Kidney (tissue), 14 donors: ENCODE results near the gene PYROXD2. TPM values are rescaled to one million over a fixed set of nuclear protein-coding genes. Genes with fewer than 3 reads are reported as not detected.
"Not testable (repeated sequence)": the region's sequence is repeated elsewhere in the genome, so short reads cannot be mapped to it uniquely, and the experiment has no call there.

Experiments used
- DNase-seq, 5 donors: peaks; one replicate each; pipeline ENCODE4 v3.0.0-alpha.2; 2013 to 2020
- FAIRE-seq: peaks from 2 replicates; lab custom pipeline; 2012; peaks lifted over from hg19 to GRCh38; lab: Jason Lieb, UNC
- H3K27ac ChIP-seq, 2 donors: one replicate each; pipeline ENCODE4 v1.7.0; 2013; ENCODE audit warnings: low read depth in 2 of 2, low read length in 2 of 2, inconsistent platforms in 1 of 2
- H3K27me3 ChIP-seq: one replicate; pipeline ENCODE4 v1.7.1; 2013; ENCODE audit warnings: low read length, inconsistent platforms; ENCODE audit not compliant: control insufficient read depth, insufficient read depth
- H3K36me3 ChIP-seq, 3 donors: one replicate each; pipeline versions ENCODE4 v1.7.0 to v1.7.1; 2013; ENCODE audit warnings: low read length in 3 of 3, control low read depth in 1 of 3, inconsistent platforms in 1 of 3; ENCODE audit not compliant: insufficient read depth in 3 of 3, control insufficient read depth in 2 of 3
- H3K4me1 ChIP-seq, 3 donors: one replicate each; pipeline versions ENCODE4 v1.7.0 to v1.7.1; 2013; ENCODE audit warnings: low read length in 3 of 3, inconsistent platforms in 1 of 3, low read depth in 1 of 3; ENCODE audit not compliant: control insufficient read depth in 2 of 3, insufficient read depth in 2 of 3
- H3K4me3 ChIP-seq, 3 donors: one replicate each; pipeline versions ENCODE4 v1.7.0 to v1.8.1; 2013; ENCODE audit warnings: low read length in 3 of 3, control low read depth in 1 of 3, inconsistent platforms in 1 of 3
- H3K9ac ChIP-seq, 3 donors: one replicate each; pipeline versions ENCODE4 v1.7.0 to v1.7.1; 2013; ENCODE audit warnings: low read length in 3 of 3, control low read depth in 1 of 3, inconsistent platforms in 1 of 3
- H3K9me3 ChIP-seq, 3 donors: one replicate each; pipeline versions ENCODE4 v1.7.0 to v1.7.1; 2013; ENCODE audit warnings: low read length in 3 of 3, control low read depth in 1 of 3, inconsistent platforms in 1 of 3; ENCODE audit not compliant: control insufficient read depth in 2 of 3, insufficient read depth in 1 of 3
- CTCF ChIP-seq: IDR thresholded peaks from 3 replicates; pipeline ENCODE4 v1.5.1; 2012; ENCODE audit warnings: mild to moderate bottlenecking, moderate library complexity, borderline replicate concordance; ENCODE audit not compliant: insufficient read depth; ENCODE audit errors: extremely low read depth
- intact Hi-C: fragments of 100-400 bp; cut with DNase I; formaldehyde crosslinking; loops from one replicate; pipeline ENCODE4 v1.11.1; 2022
- polyA plus RNA-seq: library from polyadenylated mRNA; stranded (reverse); fragments of 350-450 nt; fragmentation: Illumina TruSeq; extraction: RNeasy Lipid Tissue Mini Kit (QIAGEN cat#74804); gene quantifications from one replicate; pipeline ENCODE4 v1.2.3, GENCODE V29; 2014; ENCODE audit warnings: low read depth, low replicate concordance; ENCODE audit not compliant: insufficient read depth
- total RNA-seq: library from RNA; stranded (reverse); fragmentation: NEBNext Ultra II Directional; extraction: Animal tissue kit (Norgen Biotek cat#: 25700); gene quantifications from one replicate; pipeline ENCODE4 v1.2.1, GENCODE V29; 2021
- donor health status: control.
- donor health status: control.
- donor health status: control.
- donor health status: control.
- donor health status: control.
- donor health status: DM: yes; HTN: yes; CAD: no.
- donor health status: Normal renal cell carcinoma (clear cell type).

PYROXD2 gene
- total and polyA plus RNA-seq, 2 donors from 2014 or later: 7.8 to 14.1 TPM

DNA sequence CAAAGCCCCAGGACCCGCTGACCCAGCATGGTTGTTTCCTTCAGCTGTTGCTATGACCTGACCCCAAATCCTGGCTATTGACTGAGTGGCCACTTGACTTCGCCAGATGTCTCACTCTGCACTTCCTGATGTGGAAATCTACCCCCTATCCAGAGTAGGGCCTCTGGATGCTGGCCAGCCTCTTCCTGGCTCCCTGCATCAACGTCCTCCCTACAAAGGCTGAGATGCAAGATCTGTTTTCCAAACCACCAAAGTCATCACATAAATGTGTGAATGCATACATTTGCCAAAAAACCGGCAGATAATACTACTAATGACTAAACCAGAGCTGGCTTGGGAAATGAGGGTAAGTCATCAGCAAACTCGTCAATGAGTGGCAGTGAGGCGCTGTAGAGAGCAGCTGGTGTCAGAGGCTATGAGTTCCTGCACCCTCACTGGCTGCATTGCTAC, 70.4 kb downstream of the PYROXD2 start:
- no peak overlapping the region for H3K27ac ChIP-seq
- H3K36me3 ChIP-seq: no peaks in the 10 kb centered on the region
- DNase-seq: peak in 4 of 5 donors; percentile 41 to 93 (median 65)
- no peak for TF ChIP-seq CTCF
- peaks cover 2 to 9% (median 4%) of the 10 kb centered on the region in 3 donors for H3K9me3 ChIP-seq
- H3K9ac ChIP-seq: no peak overlapping the region
- FAIRE-seq: no peak
- no peak overlapping the region for H3K4me3 ChIP-seq
- no peaks in the 10 kb centered on the region for H3K27me3 ChIP-seq
- peaks cover 0 to 2% (median 0%) of the 10 kb centered on the region in 3 donors for H3K4me1 ChIP-seq
- intact Hi-C loops: no loop called here

GRCh38 chr10:98341701-98342100, 73.3 kb downstream of the PYROXD2 start:
- FAIRE-seq, H3K4me3 ChIP-seq, H3K9me3 ChIP-seq, DNase-seq, H3K27ac ChIP-seq, H3K36me3 ChIP-seq, H3K9ac ChIP-seq, H3K27me3 ChIP-seq, intact Hi-C loops, H3K4me1 ChIP-seq: not testable (repeated sequence)

DNA sequence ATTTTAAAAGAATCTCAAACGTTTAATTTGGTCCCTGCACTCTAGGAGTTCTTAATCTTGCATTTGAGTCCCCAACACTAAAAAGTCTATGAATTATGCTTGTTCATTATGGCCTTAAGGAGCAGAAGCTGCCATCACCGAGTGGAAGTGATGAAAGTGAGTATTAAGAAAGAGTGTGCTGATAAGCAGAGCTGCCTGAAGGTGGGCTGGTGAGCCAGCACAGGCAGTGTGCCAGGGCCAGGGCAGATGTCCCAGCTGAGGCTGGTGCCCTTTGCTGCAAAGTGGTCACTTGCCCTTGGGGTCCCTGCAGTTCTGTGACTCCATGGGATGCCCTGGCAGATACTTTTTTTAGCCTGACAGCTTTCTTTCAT, 74.1 kb downstream of the PYROXD2 start:
- Histone ChIP-seq H3K27me3 (no peaks in the 10 kb centered on the region), H3K9ac (no peak overlapping the region), H3K36me3 (no peaks in the 10 kb centered on the region), H3K4me3 (no peak overlapping the region), H3K27ac (no peak overlapping the region), H3K9me3 (no peaks in the 10 kb centered on the region), H3K4me1 (peaks cover 0 to 2% (median 0%) of the 10 kb centered on the region in 3 donors)
- no peak for TF ChIP-seq CTCF
- intact Hi-C loops: no loop called here
- FAIRE-seq: no peak
- no peak for DNase-seq

- TF ChIP-seq CTCF: no peak
- intact Hi-C loops: no loop called here
- H3K27me3 ChIP-seq: no peaks in the 10 kb centered on the region
- H3K27ac ChIP-seq: no peak overlapping the region
- no peak for DNase-seq
- H3K36me3 ChIP-seq: no peaks in the 10 kb centered on the region
- H3K9ac ChIP-seq: no peak overlapping the region
- no peaks in the 10 kb centered on the region for H3K9me3 ChIP-seq
- no peak for FAIRE-seq
- no peak overlapping the region for H3K4me3 ChIP-seq
- H3K4me1 ChIP-seq: peaks cover 0 to 2% (median 0%) of the 10 kb centered on the region in 3 donors
These were observed 74.6 kb downstream of the PYROXD2 start for GRCh38 chr10:98340261-98340939.
